Endometrial microvascular endothelial cells (primary cell): Measurements from ENCODE around the gene PXMP4. TPM values are rescaled to one million over a fixed set of nuclear protein-coding genes. Genes with fewer than 3 reads are reported as not detected.

Experiments
- in situ Hi-C: cut with HindIII; loops from 2 replicates; pipeline ENCODE4 v1.10.0; 2017; ENCODE audit warnings: low sequenced_read_pairs, low pct_unique_long_range_greater_than_20kb; ENCODE audit errors: inconsistent ontology term
- total RNA-seq: library from RNA; depleted of rRNA; stranded (reverse); fragments of >200 nt; gene quantifications from one replicate; pipeline ENCODE4 v1.2.3, GENCODE V29; 2015; ENCODE audit errors: inconsistent ontology term

PXMP4 gene
- total RNA-seq, 1 donor from 2014 or later = 7.7 TPM

DNA sequence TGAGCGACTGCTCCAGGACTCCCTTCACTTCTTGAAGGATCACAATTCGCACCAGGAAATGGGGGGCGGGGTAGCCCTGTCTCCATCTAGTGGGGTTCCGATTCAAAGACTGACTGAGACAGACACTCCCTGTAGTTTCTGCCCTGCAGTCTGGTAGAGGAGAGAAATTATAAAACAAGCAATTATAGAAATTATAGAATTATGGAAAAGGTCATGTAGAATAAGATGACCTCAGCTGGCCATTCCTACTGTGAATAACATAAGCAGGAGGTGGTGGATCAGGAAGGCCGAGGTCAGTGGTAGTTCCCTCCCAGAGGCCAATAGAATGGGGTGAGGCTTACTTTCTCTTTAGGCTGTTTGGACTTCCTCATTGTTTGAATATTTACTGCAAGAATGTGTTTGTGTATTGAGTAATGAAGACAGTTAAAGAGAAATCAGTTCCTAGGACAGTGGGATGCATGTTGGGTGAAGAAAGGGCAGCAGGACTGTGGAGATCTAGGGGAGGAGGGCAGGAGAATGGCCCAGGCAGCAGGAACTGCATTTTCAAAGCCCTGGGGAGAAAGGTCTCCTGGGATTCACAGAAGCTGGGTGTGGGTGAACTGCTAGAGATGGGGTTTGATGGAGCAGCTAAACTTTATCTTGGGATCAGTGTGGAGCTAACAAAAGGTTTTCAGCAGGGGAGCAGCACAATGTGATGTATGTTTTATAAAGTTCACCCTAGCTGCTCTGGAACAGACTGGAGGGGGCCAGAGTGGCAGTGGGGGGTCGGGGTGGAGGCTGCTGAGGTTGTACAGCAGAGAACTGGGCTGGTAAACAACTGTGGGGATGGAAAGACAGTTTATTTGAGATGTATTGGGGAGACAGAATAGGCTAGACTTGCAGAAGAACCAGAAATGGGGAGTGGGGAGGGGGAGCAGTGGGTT is 13.8 kb upstream of the PXMP4 start:
- in situ Hi-C loops = no loop called here

DNA sequence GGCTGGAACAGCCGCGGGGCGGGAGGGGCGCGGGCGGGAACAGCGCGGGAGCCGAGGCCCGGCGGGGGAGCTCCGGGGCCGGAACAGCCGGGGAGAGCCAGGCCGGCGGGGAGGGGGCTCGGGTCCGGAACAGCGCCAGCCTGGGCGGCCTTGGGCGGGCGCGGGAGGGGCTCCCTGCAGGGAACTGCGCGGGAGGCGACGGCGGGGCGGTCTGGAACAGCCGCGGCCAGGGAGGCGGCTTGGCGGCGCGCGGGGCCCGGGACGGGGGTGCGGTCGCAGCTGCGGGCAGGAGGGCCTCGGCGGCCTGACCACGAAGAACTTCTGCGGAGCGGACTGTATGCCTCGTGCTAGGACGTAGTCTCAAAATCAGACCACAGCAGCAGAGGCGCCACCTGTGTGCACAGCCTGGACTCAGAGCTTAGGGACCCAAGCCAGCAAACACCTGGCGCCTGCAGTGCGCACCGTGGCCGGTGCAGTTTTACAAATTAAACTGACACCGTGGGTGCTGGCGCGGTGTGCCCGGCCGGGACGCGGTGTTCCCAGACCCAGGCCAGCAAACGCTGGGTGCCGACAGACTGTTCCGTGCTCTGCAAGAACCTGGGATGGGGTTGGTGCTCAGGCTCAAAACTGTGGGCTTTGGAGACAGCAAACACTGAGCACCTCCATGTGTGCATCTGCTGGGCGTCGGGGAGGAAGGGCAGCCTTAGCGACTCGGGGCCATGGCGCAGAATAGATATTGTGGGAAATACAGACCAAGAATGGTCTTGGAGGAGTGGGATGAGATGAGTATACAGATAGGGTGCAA is 12.3 kb upstream of the PXMP4 start:
- in situ Hi-C loops = no loop called here

DNA sequence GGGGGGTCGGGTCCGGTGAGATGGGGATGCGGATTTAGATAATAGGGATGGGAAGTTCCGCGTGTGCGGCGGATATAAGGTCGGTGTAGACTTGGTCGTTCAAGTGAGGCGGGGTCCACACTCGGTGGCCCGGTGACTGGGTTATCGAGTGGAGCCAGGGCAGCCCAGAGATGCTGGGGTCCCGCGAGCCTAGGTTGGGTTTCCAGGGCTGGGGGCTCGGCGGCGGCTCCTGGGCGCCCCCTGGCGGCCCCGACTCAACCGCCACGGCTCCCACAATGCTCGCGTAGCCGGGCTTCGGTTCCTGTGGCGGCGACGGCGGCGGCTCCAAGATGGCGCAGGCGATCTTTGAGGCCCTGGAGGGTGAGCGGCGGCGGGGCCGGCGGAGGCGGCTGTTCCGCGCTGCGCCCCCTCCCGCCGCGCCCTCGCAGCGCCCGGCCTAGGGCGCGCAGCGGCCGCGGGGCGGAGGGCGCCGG is 11.6 kb upstream of the PXMP4 start, which contains the start of gene ZNF341:
TSS of gene ZNF341 (plus strand) at position 304 of the 473 bp plus-strand sequence. CDS start at position 330, 26 bp downstream.
- in situ Hi-C loops = no loop called here

DNA sequence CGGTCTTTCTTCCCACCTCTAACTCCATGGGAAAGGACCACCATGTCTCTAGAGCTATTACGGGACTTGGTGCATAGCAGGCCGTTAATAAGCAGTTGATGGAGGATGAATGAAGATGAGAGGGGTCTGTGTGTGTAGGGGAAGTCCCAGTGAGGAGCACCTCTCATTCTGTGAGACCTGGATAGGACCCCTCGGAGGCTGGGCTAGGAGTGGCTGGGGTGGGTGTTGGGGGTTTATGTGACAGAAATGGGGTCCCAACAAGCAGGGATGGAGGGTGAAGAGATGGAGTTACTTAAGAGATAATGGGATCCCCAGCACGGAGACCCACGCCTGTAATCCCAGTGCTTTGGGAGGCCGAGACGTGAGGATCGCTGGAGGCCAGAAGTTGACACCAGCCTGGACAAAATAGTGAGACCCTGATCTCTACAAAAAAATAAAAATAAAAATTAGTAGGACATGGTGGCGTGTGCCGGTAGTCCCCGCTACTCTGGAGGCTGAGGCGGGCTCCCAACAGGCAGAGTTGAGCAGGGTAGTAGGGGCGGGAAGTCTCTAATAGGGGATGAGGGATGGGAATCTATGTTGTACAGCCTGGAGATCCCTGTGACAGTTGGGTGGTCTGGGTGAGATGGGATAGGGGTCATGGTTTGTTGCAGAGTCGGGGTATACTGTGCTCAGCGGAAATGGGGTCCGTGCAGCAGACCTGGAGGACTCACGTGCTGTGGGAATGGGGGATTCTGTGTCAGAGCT is 11.0 kb upstream of the PXMP4 start:
- in situ Hi-C loops = no loop called here

DNA sequence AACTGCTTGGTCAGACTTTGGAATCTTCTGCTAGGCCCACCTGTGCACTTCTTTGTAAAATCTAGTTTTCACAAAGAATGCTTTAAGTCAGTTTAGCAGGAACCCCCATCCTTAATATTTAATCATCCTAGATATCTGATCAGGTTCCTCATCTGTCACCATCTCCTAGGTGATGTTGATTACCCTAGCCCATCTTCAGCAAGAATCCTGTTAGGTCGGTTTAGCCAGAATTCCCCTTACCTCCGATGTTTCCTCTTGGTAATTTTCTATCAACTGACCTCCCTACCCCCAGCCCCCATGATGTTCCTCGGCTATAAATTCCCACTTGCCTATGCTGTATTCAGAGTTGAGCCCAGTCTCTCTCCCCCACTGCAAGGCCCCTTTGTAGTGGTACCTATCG is 9.0 kb upstream of the PXMP4 start:
- in situ Hi-C loops = no loop called here

DNA sequence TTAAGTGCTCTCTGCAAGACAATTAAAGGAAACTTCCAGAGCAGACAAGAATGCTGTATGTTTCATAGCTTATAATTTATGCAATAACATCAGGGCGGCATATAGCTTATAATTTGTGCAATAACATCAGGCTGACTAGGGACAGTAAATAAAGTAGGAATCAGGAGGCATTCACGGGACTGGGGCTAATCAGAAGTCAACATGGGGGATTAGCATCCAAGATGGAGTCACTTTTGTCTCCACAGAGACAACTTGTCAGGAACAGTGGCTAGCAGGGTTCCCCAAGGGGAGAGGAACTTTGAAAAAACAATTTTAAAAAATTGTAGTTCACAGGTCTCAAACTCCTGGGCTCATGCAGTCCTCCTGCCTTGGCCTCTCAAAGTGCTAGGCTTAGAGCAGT is 8.4 kb upstream of the PXMP4 start:
- in situ Hi-C loops = no loop called here

DNA sequence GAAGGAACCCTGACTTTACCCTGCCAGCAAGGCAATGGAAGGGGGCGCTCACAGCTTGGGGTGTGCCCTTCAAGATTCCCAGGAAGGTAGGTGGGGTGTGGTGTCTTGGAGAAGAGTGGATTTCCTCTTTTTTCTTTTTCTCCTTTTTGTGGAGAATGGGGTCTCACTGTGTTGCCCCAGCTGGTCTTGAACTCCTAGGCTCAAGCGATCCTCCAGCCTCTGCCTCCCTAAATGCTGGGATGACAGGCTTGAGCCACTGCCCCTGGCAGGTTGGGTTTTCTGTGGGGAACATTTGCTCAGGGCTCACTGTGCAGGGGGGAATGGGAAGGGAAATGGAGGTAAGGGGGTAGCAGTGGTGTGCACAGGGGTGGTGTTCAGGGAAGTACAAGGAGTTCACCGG is 7.7 kb upstream of the PXMP4 start:
- in situ Hi-C loops = no loop called here

DNA sequence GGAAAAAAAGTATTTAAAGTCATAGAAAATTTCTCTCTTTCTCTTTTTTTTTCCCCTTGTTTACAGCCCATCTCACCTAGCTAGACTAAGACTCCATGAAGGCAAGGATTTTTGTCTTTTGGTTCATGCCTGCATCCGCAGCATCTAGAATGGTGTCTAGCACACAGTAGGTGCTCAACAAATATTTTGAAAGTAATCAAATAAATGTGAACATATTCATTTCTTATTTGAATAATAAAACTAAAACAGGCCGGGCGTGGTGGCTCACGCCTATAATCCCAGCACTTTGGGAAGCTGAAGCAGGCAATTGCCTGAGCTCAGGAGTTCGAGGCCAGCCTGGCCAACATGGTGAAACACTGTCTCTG is 7.0 kb upstream of the PXMP4 start:
- in situ Hi-C loops = no loop called here

DNA sequence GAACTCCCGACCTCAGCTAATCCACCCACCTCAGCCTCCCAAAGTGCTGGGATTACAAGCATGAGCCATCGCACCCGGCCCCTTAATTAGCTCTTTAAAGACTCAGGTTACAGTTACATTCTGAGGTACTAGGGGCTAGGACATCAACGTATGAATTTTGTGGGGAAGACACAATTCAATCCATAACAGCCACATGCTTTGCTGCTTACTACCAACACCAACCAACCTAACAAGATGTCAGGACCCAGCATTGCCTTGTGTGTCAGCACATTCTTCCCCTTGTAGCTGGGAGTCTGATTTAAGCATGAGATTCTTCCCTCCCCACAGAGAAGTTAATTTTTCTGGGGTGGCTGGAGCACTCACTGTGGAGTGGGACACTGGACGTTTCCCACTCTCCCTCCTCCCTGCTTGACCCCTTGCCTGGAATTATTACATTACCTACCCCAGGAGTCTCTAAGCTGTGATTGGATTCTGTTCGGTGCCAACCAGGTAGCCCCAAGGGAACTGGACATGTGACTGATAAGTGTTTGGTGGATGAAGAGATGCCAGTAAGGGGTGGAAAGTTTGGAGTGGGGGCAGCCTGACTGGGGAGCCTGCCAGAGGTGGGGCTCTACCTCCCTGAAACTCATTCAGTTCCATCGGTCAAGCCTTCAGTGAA is 5.6 kb upstream of the PXMP4 start:
- in situ Hi-C loops = no loop called here

DNA sequence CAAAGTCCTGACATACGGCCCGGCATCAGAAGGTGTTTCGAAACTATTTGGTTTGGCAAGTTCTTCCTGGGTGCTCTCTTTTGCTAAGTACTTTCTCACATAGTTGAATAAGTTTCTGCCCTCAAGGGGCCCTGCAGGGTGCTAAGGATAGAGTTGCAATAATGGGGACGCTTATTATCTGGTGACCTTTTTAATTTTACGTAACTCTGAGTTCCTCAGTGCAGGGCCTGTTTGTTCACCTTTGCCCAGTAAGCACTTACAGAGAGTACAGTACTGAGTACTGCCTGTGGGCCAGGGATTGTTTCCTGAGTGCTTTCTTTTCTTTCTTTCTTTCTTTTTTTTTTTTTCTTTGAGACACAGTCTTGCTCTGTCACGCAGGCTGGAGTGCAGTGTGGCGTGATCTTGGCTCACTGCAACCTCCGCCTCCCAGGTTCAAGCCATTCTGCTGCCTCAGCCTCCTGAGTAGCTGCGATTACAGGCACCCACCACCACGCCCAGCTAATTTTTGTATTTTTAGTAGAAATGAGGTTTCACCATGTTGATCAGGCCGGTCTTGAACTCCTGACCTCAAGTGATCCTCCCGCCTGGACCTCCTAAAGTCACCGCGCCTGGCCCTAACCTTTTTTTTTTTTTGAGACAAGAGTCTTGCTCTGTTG is 4.5 kb upstream of the PXMP4 start:
- in situ Hi-C loops = no loop called here

DNA sequence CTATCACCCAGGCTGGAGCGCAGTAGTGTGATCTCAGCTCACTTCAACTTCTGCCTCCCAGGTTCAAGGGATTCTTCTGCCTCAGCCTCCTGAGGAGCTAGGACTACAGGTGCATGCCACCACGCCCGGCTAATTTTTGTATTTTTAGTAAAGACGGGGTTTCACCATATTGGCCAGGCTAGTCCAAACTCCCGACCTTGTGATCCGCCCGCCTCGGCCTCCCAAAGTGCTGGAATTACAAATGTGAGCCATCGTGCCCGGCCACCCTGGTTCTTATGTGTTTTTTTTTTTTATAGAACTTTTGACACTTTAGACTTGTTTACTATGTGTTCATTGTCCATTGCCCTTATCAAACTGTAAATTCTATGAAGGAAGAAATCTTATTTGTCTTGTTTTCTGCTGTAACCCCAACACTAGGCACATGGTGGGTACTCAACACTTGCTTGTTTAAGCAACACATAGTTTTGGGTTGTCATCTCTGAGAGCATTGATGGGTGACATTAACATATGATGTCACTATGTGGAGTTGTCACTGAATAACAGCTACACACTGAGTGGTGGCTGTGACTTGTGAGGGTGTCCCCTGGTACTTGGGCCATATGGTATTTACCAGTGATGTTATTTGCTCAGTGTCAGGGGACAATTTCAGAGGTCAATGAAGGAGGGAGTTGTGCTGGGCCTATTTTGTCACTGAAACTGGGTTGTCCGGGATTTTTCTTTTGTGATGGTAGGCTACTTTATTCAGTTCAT is 1.5 kb upstream of the PXMP4 start:
- in situ Hi-C loops = no loop called here

DNA sequence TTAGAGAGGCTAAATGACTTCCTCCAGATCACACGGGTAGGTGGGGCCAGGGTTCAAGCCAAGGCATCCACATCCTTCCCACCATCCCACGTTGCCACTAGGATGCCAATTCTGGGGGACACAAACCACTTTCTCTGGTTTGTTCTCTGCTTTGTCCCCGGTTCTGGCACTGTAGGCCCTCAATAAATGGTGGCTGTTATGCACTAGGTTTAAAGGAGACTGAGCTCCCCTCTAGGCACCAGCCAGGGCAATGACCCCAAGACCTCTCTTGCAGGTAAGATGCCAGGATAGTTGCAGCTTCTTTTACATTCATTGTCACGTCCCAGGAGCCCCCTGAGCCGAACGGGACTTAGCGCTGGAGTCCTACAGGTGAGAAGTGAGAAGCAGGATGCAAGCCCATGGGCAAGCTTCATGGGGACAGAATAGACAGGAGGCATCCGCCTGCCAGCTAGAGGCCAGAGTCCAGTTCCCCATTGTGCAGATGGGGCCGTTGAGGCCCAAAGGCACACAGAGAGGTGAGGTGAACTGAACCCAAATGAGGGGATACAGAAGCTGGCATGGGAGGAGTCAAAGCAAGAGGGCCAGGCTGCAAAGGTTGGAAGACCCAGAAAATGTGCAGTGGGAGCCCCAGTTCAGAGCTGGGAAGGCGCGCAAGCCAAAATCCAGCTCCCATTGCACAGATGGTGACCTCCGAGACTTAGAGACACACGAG is 677 bp downstream of the PXMP4 start:
- in situ Hi-C loops = no loop called here

DNA sequence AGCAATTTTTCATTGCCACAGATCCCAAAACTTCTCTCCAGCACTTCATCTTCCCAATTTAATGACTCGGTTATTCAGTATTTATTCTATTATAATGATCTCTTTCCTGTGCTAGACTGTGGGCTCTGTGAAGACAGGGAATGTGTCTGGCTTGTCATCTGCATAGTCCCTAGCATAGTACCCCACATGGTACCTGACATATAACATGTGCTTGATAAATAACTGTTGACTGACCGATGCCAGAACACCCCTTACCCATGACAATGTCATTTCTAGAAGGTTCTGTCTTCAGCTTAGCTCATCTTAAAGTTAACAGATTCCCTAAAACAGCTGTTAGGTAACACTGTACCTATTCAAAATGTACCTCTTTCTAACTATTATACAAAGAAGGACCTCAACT is 3.6 kb downstream of the PXMP4 start:
- in situ Hi-C loops = no loop called here

DNA sequence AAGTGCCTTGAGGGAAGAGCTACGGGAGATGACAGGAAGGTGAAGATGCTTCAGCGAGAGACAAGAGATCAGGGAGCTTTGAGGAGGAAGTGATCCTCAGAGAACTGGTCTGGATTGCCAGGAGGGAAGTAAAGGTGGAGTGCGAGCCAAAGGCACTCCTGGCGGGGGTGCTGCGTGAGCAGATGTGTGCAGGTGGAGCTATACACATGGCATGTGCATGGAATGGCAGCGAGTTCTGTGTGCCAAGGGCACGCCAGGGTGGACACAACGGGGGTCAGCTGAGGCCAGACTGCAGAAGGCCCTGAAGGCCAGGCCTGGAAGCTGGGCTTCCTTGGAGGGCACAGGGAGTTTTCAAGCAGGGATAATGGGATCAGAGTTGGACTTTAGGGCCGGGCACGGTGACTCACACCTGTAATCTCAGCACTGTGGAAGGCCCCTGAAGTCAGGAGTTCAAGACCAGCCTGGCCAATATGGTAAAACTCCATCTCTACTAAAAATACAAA is 6.2 kb downstream of the PXMP4 start:
- in situ Hi-C loops = no loop called here

DNA sequence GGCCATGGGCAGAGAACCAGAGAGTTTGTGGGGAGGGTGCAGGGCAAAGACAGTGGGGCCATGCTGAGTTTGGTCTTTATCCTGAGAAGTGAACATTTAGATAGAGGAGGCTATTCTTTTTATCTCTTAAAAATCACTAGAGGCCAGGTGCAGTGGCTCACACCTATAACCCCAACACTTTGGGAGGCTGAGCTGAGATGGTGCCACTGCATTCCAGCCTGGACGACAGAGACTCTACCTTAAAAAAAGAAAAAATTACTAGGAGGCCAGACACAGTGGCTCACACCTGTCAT is 8.7 kb downstream of the PXMP4 start:
- in situ Hi-C loops = no loop called here

DNA sequence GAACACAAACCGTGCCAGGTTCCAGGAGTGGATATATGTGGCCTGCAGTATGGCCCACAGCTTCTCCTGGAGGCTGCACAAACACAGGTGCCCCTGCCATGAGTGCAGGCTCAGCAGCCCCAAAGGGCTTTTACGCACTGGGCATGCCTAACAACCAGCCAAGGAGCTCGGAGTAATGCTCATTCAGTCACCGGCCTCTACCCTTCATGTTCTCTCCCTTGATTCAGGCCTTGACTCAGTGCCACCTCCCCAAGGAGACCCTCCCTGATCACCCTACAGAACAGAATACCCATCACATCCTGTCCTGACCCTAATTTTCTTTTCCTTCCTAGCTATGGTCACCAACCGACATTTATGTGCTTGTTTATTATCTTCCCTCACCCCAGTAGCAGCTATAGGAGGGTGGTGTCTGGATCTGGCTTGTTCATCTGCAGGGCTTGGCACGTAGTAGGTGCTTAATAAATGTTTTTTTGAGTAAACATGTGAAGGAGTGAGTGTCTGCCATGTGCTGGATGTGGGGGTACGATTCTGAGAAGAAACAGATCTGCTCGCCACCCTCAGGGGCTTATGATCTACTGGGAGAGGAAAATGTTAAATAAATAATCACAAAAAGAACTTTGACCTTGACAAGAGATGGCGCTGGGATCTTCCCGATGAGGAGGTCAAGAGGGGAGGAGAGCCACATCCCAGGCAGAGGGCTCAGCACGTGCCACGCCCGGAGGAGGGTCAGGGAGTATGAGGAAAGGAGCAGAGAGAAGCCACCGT is 9.2 kb downstream of the PXMP4 start:
- in situ Hi-C loops = no loop called here
